HUES48 (cell line): ENCODE measurements around the gene ORM2.

Experiments used
- H3K27ac ChIP-seq: one replicate; pipeline ENCODE4 v1.7.0; 2013; ENCODE audit warnings: low read depth, low read length, inconsistent platforms
- H3K27me3 ChIP-seq: 2 replicates; pipeline ENCODE4 v1.6.1; 2013; ENCODE audit warnings: mild to moderate bottlenecking, low read length; ENCODE audit not compliant: control insufficient read depth, insufficient read depth
- H3K36me3 ChIP-seq: 2 replicates; pipeline ENCODE4 v1.6.1; 2013; ENCODE audit warnings: low read length; ENCODE audit not compliant: control insufficient read depth, insufficient read depth
- H3K4me1 ChIP-seq: 2 replicates; pipeline ENCODE4 v1.6.1; 2013; ENCODE audit warnings: mild to moderate bottlenecking, low read length; ENCODE audit not compliant: control insufficient read depth, insufficient read depth
- H3K4me3 ChIP-seq: 2 replicates; pipeline ENCODE4 v1.5.1; 2013; ENCODE audit warnings: mild to moderate bottlenecking, low read depth, low read length
- H3K9ac ChIP-seq: 2 replicates; pipeline ENCODE4 v1.6.1; 2013; ENCODE audit warnings: mild to moderate bottlenecking, low read depth, low read length, moderate library complexity
- H3K9me3 ChIP-seq: 2 replicates; pipeline ENCODE4 v1.6.1; 2013; ENCODE audit warnings: low read length; ENCODE audit not compliant: control insufficient read depth, insufficient read depth

Gene ORM2

GRCh38 chr9:114357360-114357759, 27.7 kb downstream of the ORM2 start:
- H3K9me3 ChIP-seq: no peaks in the 10 kb centered on the region
- H3K36me3 ChIP-seq: peaks cover 80% of the 10 kb centered on the region
- H3K27me3 ChIP-seq: no peaks in the 10 kb centered on the region
- no peak overlapping the region for H3K27ac ChIP-seq
- no peaks in the 10 kb centered on the region for H3K4me1 ChIP-seq
- H3K9ac ChIP-seq: no peak overlapping the region
- no peak overlapping the region for H3K4me3 ChIP-seq

- Histone ChIP-seq H3K4me1 (no peaks in the 10 kb centered on the region), H3K36me3 (peaks cover 78% of the 10 kb centered on the region), H3K4me3 (no peak overlapping the region), H3K27me3 (no peaks in the 10 kb centered on the region), H3K27ac (no peak overlapping the region), H3K9ac (no peak overlapping the region), H3K9me3 (no peaks in the 10 kb centered on the region)
These were observed 28.3 kb downstream of the ORM2 start for GRCh38 chr9:114357911-114358328.

- peaks cover 84% of the 10 kb centered on the region for H3K36me3 ChIP-seq
These were observed 30.1 kb downstream of the ORM2 start for GRCh38 chr9:114359801-114360200.

GRCh38 chr9:114361542-114361941, 31.9 kb downstream of the ORM2 start:
- Histone ChIP-seq H3K9me3 (no peaks in the 10 kb centered on the region), H3K9ac (no peak overlapping the region), H3K27me3 (no peaks in the 10 kb centered on the region), H3K36me3 (peaks cover 74% of the 10 kb centered on the region), H3K4me1 (no peaks in the 10 kb centered on the region), H3K27ac (no peak overlapping the region), H3K4me3 (no peak overlapping the region)

More at GRCh38 chr9:114359801-114360200, 30.1 kb downstream of the ORM2 start:
- Histone ChIP-seq H3K4me1 (no peaks in the 10 kb centered on the region), H3K27ac (no peak overlapping the region), H3K27me3 (no peaks in the 10 kb centered on the region), H3K9me3 (no peaks in the 10 kb centered on the region), H3K9ac (no peak overlapping the region), H3K4me3 (no peak overlapping the region)

GRCh38 chr9:114362394-114362793, 32.7 kb downstream of the ORM2 start:
- no peaks in the 10 kb centered on the region for H3K4me1 ChIP-seq
- H3K9me3 ChIP-seq: no peaks in the 10 kb centered on the region
- no peak overlapping the region for H3K27ac ChIP-seq
- no peak overlapping the region for H3K4me3 ChIP-seq
- H3K9ac ChIP-seq: no peak overlapping the region
- peaks cover 73% of the 10 kb centered on the region for H3K36me3 ChIP-seq
- no peaks in the 10 kb centered on the region for H3K27me3 ChIP-seq

- Histone ChIP-seq H3K27me3 (no peaks in the 10 kb centered on the region), H3K9ac (no peak overlapping the region), H3K36me3 (peaks cover 73% of the 10 kb centered on the region), H3K27ac (no peak overlapping the region), H3K4me3 (no peak overlapping the region), H3K9me3 (no peaks in the 10 kb centered on the region), H3K4me1 (no peaks in the 10 kb centered on the region)
These were observed 33.8 kb downstream of the ORM2 start for GRCh38 chr9:114363424-114363823.

GRCh38 chr9:114364134-114365041, 34.7 kb downstream of the ORM2 start:
- no peak overlapping the region for H3K27ac ChIP-seq

GRCh38 chr9:114365194-114365593, 35.5 kb downstream of the ORM2 start:
- no peak overlapping the region for H3K4me3 ChIP-seq
- no peaks in the 10 kb centered on the region for H3K27me3 ChIP-seq
- H3K27ac ChIP-seq: no peak overlapping the region
- peaks cover 62% of the 10 kb centered on the region for H3K36me3 ChIP-seq
- H3K4me1 ChIP-seq: peaks cover 12% of the 10 kb centered on the region
- H3K9ac ChIP-seq: no peak overlapping the region
- no peaks in the 10 kb centered on the region for H3K9me3 ChIP-seq

More at GRCh38 chr9:114364134-114365041, 34.7 kb downstream of the ORM2 start:
- Histone ChIP-seq H3K27me3 (no peaks in the 10 kb centered on the region), H3K9ac (no peak overlapping the region), H3K36me3 (peaks cover 70% of the 10 kb centered on the region), H3K9me3 (no peaks in the 10 kb centered on the region), H3K4me3 (no peak overlapping the region), H3K4me1 (peaks cover 4% of the 10 kb centered on the region; the same call in 1 of the 2 replicates)

GRCh38 chr9:114366334-114367128, 36.9 kb downstream of the ORM2 start:
- Histone ChIP-seq H3K27ac (no peak overlapping the region), H3K36me3 (peaks cover 49% of the 10 kb centered on the region), H3K4me1 (peaks cover 23% of the 10 kb centered on the region), H3K9me3 (no peaks in the 10 kb centered on the region), H3K4me3 (no peak overlapping the region), H3K27me3 (no peaks in the 10 kb centered on the region), H3K9ac (no peak overlapping the region)

- H3K36me3 ChIP-seq: peaks cover 42% of the 10 kb centered on the region
- no peaks in the 10 kb centered on the region for H3K9me3 ChIP-seq
- no peak overlapping the region for H3K4me3 ChIP-seq
- no peaks in the 10 kb centered on the region for H3K27me3 ChIP-seq
- no peak overlapping the region for H3K27ac ChIP-seq
- H3K9ac ChIP-seq: no peak overlapping the region
- H3K4me1 ChIP-seq: peaks cover 31% of the 10 kb centered on the region
These were observed 37.7 kb downstream of the ORM2 start for GRCh38 chr9:114367366-114367765.
